LNCaP clone FGC (cell line): ENCODE data around the gene ASTN2.

ENCODE experiments used
- DNase-seq: peaks from one replicate; pipeline ENCODE4 v3.0.0-alpha.2; 2011; ENCODE audit warnings: low read depth
- H3K4me3 ChIP-seq: 2 replicates; pipeline ENCODE4 v1.5.1; 2011; ENCODE audit warnings: mild to moderate bottlenecking, low read depth, low read length, control low read depth
- CTCF ChIP-seq: IDR thresholded peaks from 2 replicates; pipeline ENCODE4 v1.5.1; 2012; ENCODE audit warnings: mild to moderate bottlenecking; ENCODE audit not compliant: control insufficient read depth, insufficient read depth; ENCODE audit errors: extremely low read depth

ASTN2 gene

GRCh38 chr9:117334101-117334500 is 80.8 kb downstream of the ASTN2 start:
- no peak for DNase-seq
- no peak for TF ChIP-seq CTCF
- no peak overlapping the region for H3K4me3 ChIP-seq

- no peak overlapping the region for H3K4me3 ChIP-seq
- TF ChIP-seq CTCF, result no peak
- DNase-seq, result no peak
These were observed 89.0 kb downstream of the ASTN2 start for GRCh38 chr9:117325831-117326230.

- H3K4me3 ChIP-seq, result no peak overlapping the region
- no peak for TF ChIP-seq CTCF
- no peak for DNase-seq
These were observed 89.6 kb downstream of the ASTN2 start for GRCh38 chr9:117325110-117325731.

- DNase-seq, result no peak
- TF ChIP-seq CTCF, result no peak
- H3K4me3 ChIP-seq, result no peak overlapping the region
These were observed 91.5 kb downstream of the ASTN2 start for GRCh38 chr9:117323390-117323789.

- no peak for DNase-seq
- no peak for TF ChIP-seq CTCF
- no peak overlapping the region for H3K4me3 ChIP-seq
These were observed 97.7 kb downstream of the ASTN2 start for GRCh38 chr9:117317192-117317591.

- no peak for TF ChIP-seq CTCF
- H3K4me3 ChIP-seq, result no peak overlapping the region
- no peak for DNase-seq
These were observed 99.6 kb downstream of the ASTN2 start for GRCh38 chr9:117315236-117315635.

GRCh38 chr9:117313989-117314388 is 100.9 kb downstream of the ASTN2 start:
- no peak overlapping the region for H3K4me3 ChIP-seq
- no peak for TF ChIP-seq CTCF
- DNase-seq, result no peak
